Gastrocnemius medialis (tissue), 4 donors: ENCODE results near the gene TANC2. TPM values are rescaled to one million over a fixed set of nuclear protein-coding genes. Genes with fewer than 3 reads are reported as not detected.

Experiments used
- ATAC-seq, 2 donors: fragments of 150-250 bp; one replicate each; pipeline ENCODE4 v1.9.1; 2016
- DNase-seq, 2 donors: peaks; one replicate each; pipeline ENCODE4 v3.0.0-alpha.2; 2019
- H3K27ac ChIP-seq, 4 donors: fragments of 200-600 bp; sonication (generic); 1 replicate in 1 of 4; 2 replicates in 3 of 4; pipeline ENCODE4 v1.5.1; 2016 to 2018; ENCODE audit warnings: mild to moderate bottlenecking in 2 of 4, moderate library complexity in 1 of 4
- H3K27me3 ChIP-seq, 3 donors: fragments of 200-600 bp; sonication (generic) in 2 of 3; 1 replicate in 1 of 3; 2 replicates in 2 of 3; pipeline versions ENCODE4 v1.5.1 to v1.6.0; 2016 to 2019; ENCODE audit warnings: mild to moderate bottlenecking in 1 of 3, moderate library complexity in 1 of 3
- H3K36me3 ChIP-seq, 2 donors: fragments of 200-600 bp; sonication (generic) in 1 of 2; one replicate each; pipeline ENCODE4 v1.5.1; 2017 to 2018
- H3K4me1 ChIP-seq, 2 donors: fragments of 200-600 bp; sonication (generic) in 1 of 2; one replicate each; pipeline ENCODE4 v1.5.1; 2016 to 2017; ENCODE audit warnings: mild to moderate bottlenecking in 2 of 2
- H3K4me3 ChIP-seq, 4 donors: fragments of 200-600 bp; sonication (generic) in 3 of 4; 1 replicate in 1 of 4; 2 replicates in 3 of 4; pipeline ENCODE4 v1.5.1; 2016 to 2019; ENCODE audit warnings: mild to moderate bottlenecking in 2 of 4
- H3K9me3 ChIP-seq, 3 donors: fragments of 200-600 bp; sonication (generic) in 2 of 3; 1 replicate in 1 of 3; 2 replicates in 2 of 3; pipeline ENCODE4 v1.5.1; 2016 to 2019
- POLR2A ChIP-seq, 2 donors: fragments of 450-650 bp; IDR thresholded peaks; one replicate each; pipeline ENCODE4 v1.6.1; 2017; ENCODE audit warnings: antibody characterized with exemption in 2 of 2, mild to moderate bottlenecking in 2 of 2, moderate library complexity in 2 of 2
- in situ Hi-C, 4 donors: fragments of 200-750 bp; cut with MboI; loops; one replicate each; pipeline versions ENCODE4 v1.15.0 to v1.8.0; 2017; ENCODE audit warnings: low sequenced_read_pairs in 4 of 4
- intact Hi-C: fragments of 100-400 bp; cut with DNase I; formaldehyde crosslinking; loops from one replicate; pipeline ENCODE4 v1.15.1; 2023; ENCODE audit warnings: low total_unique reads
- total RNA-seq, 4 donors: library from RNA; depleted of rRNA; stranded (reverse); fragments of >200 nt; gene quantifications; one replicate each; pipeline versions ENCODE4 v1.1.0 to v1.2.3, GENCODE V29; 2016
- TF ChIP-seq, protein P1 (sequence below), 5 experiments: fragments of 450-650 bp in 3 of 5; fragments of 200-600 bp in 2 of 5; sonication (generic) in 2 of 5; IDR thresholded peaks in 4 of 5; conservative IDR thresholded peaks in 1 of 5; 1 replicate in 4 of 5; 2 replicates in 1 of 5; pipeline ENCODE4 v1.5.1; 2016 to 2019; ENCODE audit warnings: antibody characterized with exemption in 5 of 5, mild to moderate bottlenecking in 3 of 5, moderate library complexity in 3 of 5

The TANC2 gene
- total RNA-seq, 4 donors from 2014 or later, result 1.9 to 7.1 (median 4.9) TPM

DNA sequence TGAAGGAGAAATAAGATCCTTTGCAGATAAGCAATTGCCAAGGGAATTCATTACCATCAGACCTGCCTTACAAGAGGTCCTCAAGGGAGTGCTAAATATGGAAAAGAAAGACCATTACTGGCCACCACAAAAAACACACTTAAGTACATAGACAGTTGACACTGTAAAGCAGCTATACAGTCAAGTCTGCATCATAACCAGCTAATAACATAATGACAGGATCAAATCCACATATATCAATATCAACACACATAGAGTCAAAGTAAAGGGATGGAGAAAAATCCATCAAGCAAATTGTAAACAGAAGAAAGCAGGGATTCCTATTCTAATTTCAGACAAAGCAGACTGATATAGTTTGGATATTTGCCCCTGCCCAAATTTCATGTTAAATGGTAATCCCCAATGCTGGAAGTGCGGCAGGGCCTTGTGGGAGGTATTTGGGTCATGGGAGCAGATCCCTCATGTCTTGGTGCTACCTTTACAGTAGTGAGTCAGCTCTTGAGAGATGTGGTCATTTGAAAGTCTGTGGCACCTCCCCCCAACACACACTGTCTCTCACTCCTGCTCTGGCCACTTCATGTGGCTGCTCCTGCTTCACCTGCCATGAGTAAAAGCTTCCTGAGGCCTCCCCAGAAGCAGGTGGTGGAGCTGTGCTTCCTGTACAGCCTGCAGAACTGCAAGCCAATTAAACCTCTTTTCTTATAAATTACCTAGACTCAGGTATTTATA, 32.8 kb downstream of the TANC2 start:
- Histone ChIP-seq H3K9me3 (no peaks in the 10 kb centered on the region), H3K36me3 (no peaks in the 10 kb centered on the region), H3K27ac (no peak overlapping the region), H3K4me1 (no peaks in the 10 kb centered on the region), H3K27me3 (no peaks in the 10 kb centered on the region), H3K4me3 (no peak overlapping the region)
- no peak for ATAC-seq
- no peak for TF ChIP-seq POLR2A (IDR thresholded peaks at IDR 0.05)
- TF ChIP-seq, protein P1, sequence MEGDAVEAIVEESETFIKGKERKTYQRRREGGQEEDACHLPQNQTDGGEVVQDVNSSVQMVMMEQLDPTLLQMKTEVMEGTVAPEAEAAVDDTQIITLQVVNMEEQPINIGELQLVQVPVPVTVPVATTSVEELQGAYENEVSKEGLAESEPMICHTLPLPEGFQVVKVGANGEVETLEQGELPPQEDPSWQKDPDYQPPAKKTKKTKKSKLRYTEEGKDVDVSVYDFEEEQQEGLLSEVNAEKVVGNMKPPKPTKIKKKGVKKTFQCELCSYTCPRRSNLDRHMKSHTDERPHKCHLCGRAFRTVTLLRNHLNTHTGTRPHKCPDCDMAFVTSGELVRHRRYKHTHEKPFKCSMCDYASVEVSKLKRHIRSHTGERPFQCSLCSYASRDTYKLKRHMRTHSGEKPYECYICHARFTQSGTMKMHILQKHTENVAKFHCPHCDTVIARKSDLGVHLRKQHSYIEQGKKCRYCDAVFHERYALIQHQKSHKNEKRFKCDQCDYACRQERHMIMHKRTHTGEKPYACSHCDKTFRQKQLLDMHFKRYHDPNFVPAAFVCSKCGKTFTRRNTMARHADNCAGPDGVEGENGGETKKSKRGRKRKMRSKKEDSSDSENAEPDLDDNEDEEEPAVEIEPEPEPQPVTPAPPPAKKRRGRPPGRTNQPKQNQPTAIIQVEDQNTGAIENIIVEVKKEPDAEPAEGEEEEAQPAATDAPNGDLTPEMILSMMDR (IDR thresholded peaks at IDR 0.05 in 4 of 5, conservative IDR thresholded peaks at IDR 0.05 in 1 of 5), result no peak
- DNase-seq, result no peak
- in situ Hi-C loops (loop anchor here in 1 of 4 donors (25.0 kb wide), 1 partner anchor 413 kb away; no protein-coding TSS in a partner anchor), intact Hi-C loops (no loop called here)

DNA sequence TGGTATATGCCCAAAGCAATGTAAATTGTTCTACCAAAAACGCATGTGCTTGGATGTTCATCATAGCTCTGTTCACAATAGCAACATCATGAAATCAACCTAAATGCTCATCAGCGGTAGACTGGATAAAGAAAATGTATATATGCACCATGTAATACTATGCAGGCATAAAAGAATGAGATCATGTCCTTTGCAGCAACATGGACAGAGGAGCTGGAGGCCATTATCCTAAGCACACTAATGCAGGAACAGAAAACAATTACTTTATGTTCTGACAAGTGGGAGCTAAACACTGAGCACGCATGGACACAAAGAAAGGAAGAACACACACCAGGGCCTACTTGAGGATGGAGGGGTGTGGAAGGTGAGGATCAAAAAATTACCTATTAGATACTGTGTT, 33.7 kb downstream of the TANC2 start:
- Histone ChIP-seq H3K27me3 (no peaks in the 10 kb centered on the region), H3K4me1 (no peaks in the 10 kb centered on the region), H3K9me3 (no peaks in the 10 kb centered on the region), H3K27ac (no peak overlapping the region), H3K36me3 (no peaks in the 10 kb centered on the region), H3K4me3 (no peak overlapping the region)
- no peak for ATAC-seq
- TF ChIP-seq, protein P1 (IDR thresholded peaks at IDR 0.05 in 4 of 5, conservative IDR thresholded peaks at IDR 0.05 in 1 of 5), result no peak
- TF ChIP-seq POLR2A (IDR thresholded peaks at IDR 0.05), result no peak
- DNase-seq, result no peak
- in situ Hi-C loops, result loop anchor here in 1 of 4 donors (25.0 kb wide), 1 partner anchor 413 kb away; no protein-coding TSS in a partner anchor
- intact Hi-C loops, result no loop called here

DNA sequence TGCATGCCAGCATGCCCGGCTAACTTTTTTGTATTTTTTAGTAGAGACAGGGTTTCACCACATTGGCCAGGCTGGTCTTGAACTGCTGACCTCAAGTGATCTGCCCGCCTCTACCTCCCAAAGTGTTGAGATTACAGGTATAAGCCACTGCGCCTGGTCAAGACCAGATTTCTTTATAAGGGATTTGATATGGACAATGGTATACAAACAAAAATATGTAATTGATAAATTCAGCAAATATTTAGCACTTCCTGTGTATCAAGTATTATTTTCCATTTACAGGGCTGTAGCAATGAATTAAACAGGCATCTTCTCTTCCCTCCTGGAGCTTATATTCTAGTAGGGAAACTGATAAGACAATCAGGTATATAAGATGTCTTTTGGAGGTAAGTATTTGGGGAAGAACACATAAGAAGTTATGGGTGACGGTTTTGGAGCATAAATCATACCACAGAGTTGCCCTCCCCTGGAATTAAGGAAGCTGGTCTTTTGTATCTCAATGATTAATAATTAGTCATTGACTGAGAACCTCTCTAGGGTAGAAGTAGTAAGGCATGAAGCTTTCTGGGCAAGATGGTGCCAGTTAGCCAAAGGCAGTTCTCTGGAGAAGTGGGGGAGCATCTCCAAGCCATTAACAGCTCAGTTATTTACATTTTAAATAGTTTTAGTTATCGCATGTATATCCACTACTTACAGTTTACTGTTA, 35.8 kb downstream of the TANC2 start:
- H3K27me3 ChIP-seq, result no peaks in the 10 kb centered on the region
- no peaks in the 10 kb centered on the region for H3K9me3 ChIP-seq
- no peaks in the 10 kb centered on the region for H3K4me1 ChIP-seq
- ATAC-seq (no peak), DNase-seq (no peak)
- intact Hi-C loops, result no loop called here
- TF ChIP-seq, protein P1 (IDR thresholded peaks at IDR 0.05 in 4 of 5, conservative IDR thresholded peaks at IDR 0.05 in 1 of 5), result no peak
- no peak for TF ChIP-seq POLR2A (IDR thresholded peaks at IDR 0.05)
- no peak overlapping the region for H3K4me3 ChIP-seq
- in situ Hi-C loops, result no loop called here
- no peak overlapping the region for H3K27ac ChIP-seq
- H3K36me3 ChIP-seq, result no peaks in the 10 kb centered on the region

DNA sequence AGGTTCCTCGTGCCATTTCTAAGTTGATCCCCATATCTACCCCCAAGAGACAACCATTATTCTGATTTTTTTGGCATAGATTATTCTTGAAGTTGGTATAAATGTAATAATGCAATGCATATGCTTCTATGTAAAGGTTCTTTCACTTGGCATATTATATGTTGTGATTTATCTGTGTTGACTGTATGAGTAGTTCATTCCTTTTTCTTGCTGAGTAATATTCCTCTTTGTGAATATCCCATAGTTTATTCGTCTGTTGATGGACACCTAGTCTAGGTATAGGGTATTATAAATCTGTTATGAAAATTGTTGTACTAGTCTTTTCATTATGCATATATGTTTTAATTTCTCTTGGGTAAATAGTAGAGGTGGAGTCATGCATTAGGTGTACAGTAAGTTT, 36.6 kb downstream of the TANC2 start:
- intact Hi-C loops (no loop called here), in situ Hi-C loops (no loop called here)
- no peaks in the 10 kb centered on the region for H3K27me3 ChIP-seq
- TF ChIP-seq, protein P1 (IDR thresholded peaks at IDR 0.05 in 4 of 5, conservative IDR thresholded peaks at IDR 0.05 in 1 of 5), result no peak
- TF ChIP-seq POLR2A (IDR thresholded peaks at IDR 0.05), result no peak
- no peak for DNase-seq
- H3K27ac ChIP-seq, result no peak overlapping the region
- H3K4me3 ChIP-seq, result no peak overlapping the region
- ATAC-seq, result no peak
- H3K4me1 ChIP-seq, result no peaks in the 10 kb centered on the region
- H3K36me3 ChIP-seq, result no peaks in the 10 kb centered on the region
- no peaks in the 10 kb centered on the region for H3K9me3 ChIP-seq
